Stimulated activated CD4-positive, alpha-beta T cell treated with anti-CD3 and anti-CD28 coated beads, Interleukin-2, amount 100 ng/mL, for 24 hours (primary cell): ENCODE results near the gene PROZ.
A peak's percentile ranks its signal among the peaks of the same experiment; 100 is the strongest.

Experiments
- DNase-seq, 2 donors: peaks; one replicate each; pipeline ENCODE4 v3.0.0-alpha.2; 2020

Gene PROZ

GRCh38 chr13:113209336-113209758 is 50.9 kb downstream of the PROZ start, which contains the start of gene CUL4A:
Gene CUL4A (plus strand): TSS chr13:113209613. CDS start chr13:113209628, 15 bp downstream.
- peak; percentile 75 to 81 for DNase-seq

DNA sequence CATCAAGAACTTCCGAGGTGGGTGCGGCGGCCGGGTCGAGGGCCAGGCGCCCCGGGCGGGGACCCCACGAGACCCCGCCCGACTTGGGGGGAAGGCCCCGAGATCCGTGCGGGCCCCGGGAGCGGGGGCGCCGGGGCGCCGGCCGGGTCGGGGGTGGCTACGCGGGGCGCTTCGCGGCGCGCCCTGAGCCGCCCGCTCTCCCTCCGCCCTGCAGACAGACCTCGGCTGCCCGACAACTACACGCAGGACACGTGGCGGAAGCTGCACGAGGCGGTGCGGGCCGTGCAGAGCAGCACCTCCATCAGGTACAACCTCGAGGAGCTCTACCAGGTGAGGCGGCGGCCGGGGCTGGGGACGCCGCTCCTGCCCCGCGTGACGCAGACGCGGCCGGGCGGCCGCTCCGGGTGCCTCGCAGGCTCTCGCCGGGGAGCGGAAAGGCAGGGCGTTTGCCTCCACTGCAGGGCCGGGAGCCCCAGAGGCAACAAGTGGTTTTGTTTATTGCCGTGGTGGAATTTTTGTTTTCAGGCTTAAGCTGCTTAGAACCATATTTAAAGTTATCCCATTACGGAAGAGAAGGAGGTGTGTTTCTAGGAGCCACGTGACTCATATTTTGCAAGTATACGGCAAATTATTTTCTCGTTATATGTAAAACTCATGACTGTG is 51.4 kb downstream of the PROZ start:
- DNase-seq = peak; percentile 69 to 70

- no peak for DNase-seq
These were observed 52.4 kb downstream of the PROZ start for GRCh38 chr13:113210833-113211232.

GRCh38 chr13:113211774-113212173 is 53.3 kb downstream of the PROZ start:
- peak in 1 of 2 donors; percentile 22 for DNase-seq

DNA sequence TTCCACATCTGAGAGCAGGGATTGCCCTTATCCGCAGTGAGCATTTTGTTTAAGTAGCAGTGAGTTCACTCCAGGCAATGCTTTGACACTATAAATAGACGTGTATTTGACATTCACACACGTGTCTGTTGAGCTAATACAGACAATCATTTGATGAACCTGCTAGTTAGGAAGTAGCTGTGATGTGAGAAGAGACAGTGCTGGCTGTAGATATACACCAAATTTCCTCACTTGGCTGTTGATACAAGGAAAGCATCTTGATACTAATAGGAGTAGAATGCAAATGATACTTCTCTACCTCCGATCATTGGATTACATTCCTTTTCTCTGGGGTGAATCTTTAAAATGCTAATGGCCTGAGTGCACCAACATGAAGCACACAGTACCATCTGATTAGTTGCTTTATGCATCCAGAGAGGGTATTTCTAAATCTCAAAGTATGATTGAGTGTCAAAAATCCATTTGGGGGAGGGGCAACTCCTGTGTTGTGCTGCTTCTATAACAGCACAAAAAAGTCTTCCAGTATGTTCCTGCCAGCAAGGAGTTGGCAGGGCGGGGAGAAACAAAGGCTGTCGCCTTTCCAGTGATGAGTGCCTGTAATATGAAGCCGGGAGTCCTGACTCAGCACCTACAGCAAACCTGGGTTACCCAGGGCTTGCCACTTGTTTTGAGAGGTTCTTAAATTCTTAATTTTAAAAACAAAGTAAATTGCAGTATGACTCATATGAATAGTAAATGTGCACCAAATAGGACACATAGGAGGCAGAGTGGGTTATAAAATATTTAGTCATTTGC is 58.0 kb downstream of the PROZ start:
- no peak for DNase-seq

GRCh38 chr13:113218586-113218985 is 60.1 kb downstream of the PROZ start:
- no peak for DNase-seq

DNA sequence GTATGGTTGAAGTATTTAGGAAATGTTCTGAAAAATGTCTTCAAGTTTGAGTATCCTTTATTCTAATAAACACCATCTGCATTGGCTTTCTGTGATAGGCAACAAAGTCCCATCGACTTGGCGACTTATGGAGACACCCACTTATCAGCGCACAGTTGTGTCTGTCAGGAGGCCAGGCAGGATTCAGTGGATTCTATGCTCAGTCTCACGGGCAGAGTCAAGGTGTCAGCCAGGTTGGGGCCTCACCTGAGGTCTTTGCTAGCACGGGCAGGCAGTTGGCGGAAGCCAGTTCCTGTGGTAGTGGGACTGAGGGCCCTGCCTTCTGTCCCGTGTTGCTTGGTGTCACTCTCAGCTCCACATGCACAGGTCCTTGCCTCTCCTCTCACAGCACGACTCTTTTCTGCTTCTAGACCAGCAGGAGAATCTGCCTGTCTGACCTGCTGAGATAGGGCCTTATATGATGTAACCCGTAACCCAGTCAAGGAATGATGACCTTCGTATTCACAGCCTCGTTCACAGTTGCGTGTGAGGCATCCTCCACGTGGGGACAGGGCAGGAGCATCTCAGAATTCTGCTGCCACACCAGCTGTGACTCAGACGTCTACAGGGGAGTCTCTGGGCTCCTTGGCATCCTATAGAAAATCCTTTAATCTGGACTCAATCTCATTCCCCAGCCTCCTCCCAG is 61.0 kb downstream of the PROZ start:
- no peak for DNase-seq

- DNase-seq = no peak
These were observed 61.7 kb downstream of the PROZ start for GRCh38 chr13:113220141-113220598.

DNA sequence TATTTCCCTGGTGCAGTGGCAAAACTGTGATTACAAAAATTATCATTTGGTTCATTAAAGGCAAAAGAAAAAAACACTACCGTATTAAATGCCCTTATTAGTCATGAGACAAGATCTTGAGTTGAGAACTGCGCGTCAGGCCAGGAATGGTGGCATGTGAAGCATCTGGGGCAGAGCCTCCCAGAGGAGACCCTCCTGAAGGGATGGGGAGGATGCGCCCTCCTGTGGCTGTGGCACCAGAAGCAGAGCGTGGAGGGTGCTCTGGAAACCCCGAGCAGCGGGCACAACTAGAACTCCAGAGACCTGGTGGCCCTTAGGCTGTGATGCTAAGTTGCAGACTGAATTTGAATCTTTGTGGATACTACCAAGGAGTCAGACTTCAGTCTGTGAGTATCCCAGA is 62.4 kb downstream of the PROZ start:
- no peak for DNase-seq
